Measurements from ENCODE around the gene IFNL3.
"Not testable (repeated sequence)": the region's sequence is repeated elsewhere in the genome, so short reads cannot be mapped to it uniquely, and the experiment has no call there.

DNA sequence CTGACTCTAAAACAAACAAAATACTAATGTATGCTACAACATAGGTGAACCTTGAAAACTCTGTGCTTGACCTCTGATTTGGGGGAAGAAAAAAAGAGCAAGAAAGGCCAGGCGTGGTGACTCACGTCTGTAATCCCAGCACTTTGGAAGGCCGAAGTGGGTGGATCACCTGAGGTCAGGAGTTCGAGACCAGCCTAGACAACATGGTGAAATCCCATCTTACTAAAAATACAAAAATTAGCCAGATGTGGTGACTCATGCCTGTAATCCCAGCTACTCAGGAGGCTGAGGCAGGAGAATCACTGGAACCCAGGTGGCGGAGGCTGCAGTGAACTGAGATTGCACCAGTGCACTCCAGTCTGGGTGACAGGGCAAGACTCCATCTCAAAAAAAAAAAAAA is 29.1 kb upstream of the IFNL3 start:
- TF ChIP-seq, protein P1, sequence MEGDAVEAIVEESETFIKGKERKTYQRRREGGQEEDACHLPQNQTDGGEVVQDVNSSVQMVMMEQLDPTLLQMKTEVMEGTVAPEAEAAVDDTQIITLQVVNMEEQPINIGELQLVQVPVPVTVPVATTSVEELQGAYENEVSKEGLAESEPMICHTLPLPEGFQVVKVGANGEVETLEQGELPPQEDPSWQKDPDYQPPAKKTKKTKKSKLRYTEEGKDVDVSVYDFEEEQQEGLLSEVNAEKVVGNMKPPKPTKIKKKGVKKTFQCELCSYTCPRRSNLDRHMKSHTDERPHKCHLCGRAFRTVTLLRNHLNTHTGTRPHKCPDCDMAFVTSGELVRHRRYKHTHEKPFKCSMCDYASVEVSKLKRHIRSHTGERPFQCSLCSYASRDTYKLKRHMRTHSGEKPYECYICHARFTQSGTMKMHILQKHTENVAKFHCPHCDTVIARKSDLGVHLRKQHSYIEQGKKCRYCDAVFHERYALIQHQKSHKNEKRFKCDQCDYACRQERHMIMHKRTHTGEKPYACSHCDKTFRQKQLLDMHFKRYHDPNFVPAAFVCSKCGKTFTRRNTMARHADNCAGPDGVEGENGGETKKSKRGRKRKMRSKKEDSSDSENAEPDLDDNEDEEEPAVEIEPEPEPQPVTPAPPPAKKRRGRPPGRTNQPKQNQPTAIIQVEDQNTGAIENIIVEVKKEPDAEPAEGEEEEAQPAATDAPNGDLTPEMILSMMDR (IDR thresholded peaks at IDR 0.05 in 8 of 11, conservative IDR thresholded peaks at IDR 0.05 in 3 of 11) = not testable (repeated sequence)
- TF ChIP-seq POLR2A (IDR thresholded peaks at IDR 0.05) = not testable (repeated sequence)
